Heart right ventricle (tissue), 16 donors: ENCODE data around the gene PATE3. TPM values are rescaled to one million over a fixed set of nuclear protein-coding genes. Genes with fewer than 3 reads are reported as not detected.

Source experiments
- ATAC-seq, 8 donors: fragments of 200-7000 bp; cut with Tn5 transposase; one replicate each; pipeline ENCODE4 v1.9.1; 2020; ENCODE audit warnings: mild to moderate bottlenecking in 8 of 8, moderate library complexity in 8 of 8, moderate number of reproducible peaks in 1 of 8
- DNase-seq, 2 donors: peaks; one replicate each; pipeline ENCODE4 v3.0.0-alpha.2; 2020
- H3K27ac ChIP-seq, 10 donors: fragments of 200-600 bp; sonication (generic) in 2 of 10; one replicate each; pipeline versions ENCODE4 v1.5.0 to v1.8.0; 2020 to 2022; ENCODE audit warnings: mild to moderate bottlenecking in 3 of 10
- H3K27me3 ChIP-seq, 7 donors: fragments of 200-600 bp; one replicate each; pipeline ENCODE4 v1.8.0; 2021 to 2022; ENCODE audit warnings: mild to moderate bottlenecking in 2 of 7
- H3K36me3 ChIP-seq, 9 donors: fragments of 200-600 bp; sonication (generic) in 1 of 9; one replicate each; pipeline versions ENCODE4 v1.5.0 to v1.8.0; 2020 to 2022; ENCODE audit warnings: mild to moderate bottlenecking in 2 of 9
- H3K4me1 ChIP-seq, 9 donors: fragments of 200-600 bp; sonication (generic) in 1 of 9; one replicate each; pipeline versions ENCODE4 v1.5.0 to v1.8.0; 2020 to 2022; ENCODE audit warnings: mild to moderate bottlenecking in 4 of 9
- H3K4me3 ChIP-seq, 10 donors: fragments of 200-600 bp; sonication (generic) in 2 of 10; one replicate each; pipeline versions ENCODE4 v1.5.0 to v1.8.0; 2020 to 2022; ENCODE audit warnings: mild to moderate bottlenecking in 7 of 10, moderate library complexity in 2 of 10
- H3K9me3 ChIP-seq, 11 donors: fragments of 200-600 bp in 10 of 11; sonication (generic) in 2 of 11; one replicate each; pipeline versions ENCODE4 v1.5.0 to v1.8.0; 2013 to 2022; ENCODE audit warnings: mild to moderate bottlenecking in 2 of 11, control low read depth in 1 of 11, moderate library complexity in 1 of 11
- WGBS, 2 donors: extraction: QIAGEN DNeasy Blood & Tissue Kit; methylation state at CpG; one replicate each; pipeline ENCODE4 v1.1.7; 2013; ENCODE audit warnings: inconsistent platforms in 1 of 2; 5-methylcytosine and 5-hydroxymethylcytosine counted together
- intact Hi-C, 10 donors: fragments of 100-400 bp; cut with DNase I; formaldehyde crosslinking; loops; one replicate each; pipeline versions ENCODE4 v1.11.1 to v1.14.2; 2022
- polyA plus RNA-seq, 2 donors: library from polyadenylated mRNA; stranded (reverse); fragments of 200-250 nt; gene quantifications; one replicate each; pipeline ENCODE4 v1.2.3, GENCODE V29; 2013
- total RNA-seq, 10 donors: library from RNA; stranded (reverse); fragmentation: NEBNext Ultra II Directional in 3 of 10; extraction: Animal tissue kit (Norgen Biotek cat#: 25700) in 3 of 10; gene quantifications; one replicate each; pipeline versions ENCODE4 v1.2.1 to v1.2.4, GENCODE V29; 2021 to 2023
- TF ChIP-seq, protein P1 (sequence below), 9 donors: fragments of 200-600 bp; sonication (generic) in 2 of 9; IDR thresholded peaks; one replicate each; pipeline versions ENCODE4 v1.5.0 to v1.8.0; 2021 to 2022; ENCODE audit warnings: antibody characterized with exemption in 9 of 9, mild to moderate bottlenecking in 5 of 9, moderate library complexity in 1 of 9
- donor health status: Arrhythmogenic right ventricular cardiomyopathy.
- donor health status: ischemic (EF 13 %, LVEDD 7.1; RV severe dilation, severe dysfunction).
- donor health status: healthy with polysubstance abuse.
- donor health status: DM: no; HTN: yes; CAD: no.
- donor health status: DM: no; HTN: no; CAD: no.
- donor health status: ischemic (EF 25% LVEDD 6.9; RV normal size, moderate dysfunction).
- donor health status: ischemic (EF 25% LVEDD 5.7; RV mildly dilated, moderate dysfunction).
- donor health status: healthy.
- donor health status: DM: yes; HTN: yes; CAD: no.
- donor health status: Ischemic cardiomyopathy.
- donor health status: ischemic (EF 35%, LVEDD 5.7; RV mildly dilated, moderate dysfunction).
- donor health status: nonischemic (EF 11% LVEDD 7.7; RV severe dilation, severe dysfunction).
- donor health status: DM: yes; HTN: yes; CAD: no.
- donor health status: PGD.
- donor health status: ischemic (EF 29% LVEDD 5.4; RV normal size, mild dysfunction).
- donor health status: nonischemic (EF 23%, LVEDD 6.1; RV moderate dilation, normal function).

The PATE3 gene
- total and polyA plus RNA-seq, 12 donors, result not detected

DNA sequence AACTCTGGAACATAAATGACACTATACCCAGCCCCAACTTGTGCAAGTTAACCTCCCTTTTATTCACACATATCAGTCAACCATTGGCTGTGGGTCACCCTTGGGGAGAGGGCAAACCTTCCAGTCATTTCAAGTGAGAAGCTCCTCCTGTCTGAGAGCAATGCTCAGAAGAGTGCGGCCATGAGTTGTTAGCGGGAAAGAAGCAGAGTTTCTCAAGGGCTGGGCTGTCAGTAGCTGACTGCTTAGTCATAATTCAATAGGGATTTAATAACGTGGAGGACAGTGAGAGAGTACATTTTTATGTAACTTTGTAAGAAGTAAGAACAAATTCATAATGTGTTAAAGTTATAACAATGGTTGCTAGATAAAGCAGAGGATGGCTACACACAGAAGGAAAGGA is 14.4 kb upstream of the PATE3 start:
- H3K4me3 ChIP-seq, result no peak overlapping the region
- TF ChIP-seq, protein P1, sequence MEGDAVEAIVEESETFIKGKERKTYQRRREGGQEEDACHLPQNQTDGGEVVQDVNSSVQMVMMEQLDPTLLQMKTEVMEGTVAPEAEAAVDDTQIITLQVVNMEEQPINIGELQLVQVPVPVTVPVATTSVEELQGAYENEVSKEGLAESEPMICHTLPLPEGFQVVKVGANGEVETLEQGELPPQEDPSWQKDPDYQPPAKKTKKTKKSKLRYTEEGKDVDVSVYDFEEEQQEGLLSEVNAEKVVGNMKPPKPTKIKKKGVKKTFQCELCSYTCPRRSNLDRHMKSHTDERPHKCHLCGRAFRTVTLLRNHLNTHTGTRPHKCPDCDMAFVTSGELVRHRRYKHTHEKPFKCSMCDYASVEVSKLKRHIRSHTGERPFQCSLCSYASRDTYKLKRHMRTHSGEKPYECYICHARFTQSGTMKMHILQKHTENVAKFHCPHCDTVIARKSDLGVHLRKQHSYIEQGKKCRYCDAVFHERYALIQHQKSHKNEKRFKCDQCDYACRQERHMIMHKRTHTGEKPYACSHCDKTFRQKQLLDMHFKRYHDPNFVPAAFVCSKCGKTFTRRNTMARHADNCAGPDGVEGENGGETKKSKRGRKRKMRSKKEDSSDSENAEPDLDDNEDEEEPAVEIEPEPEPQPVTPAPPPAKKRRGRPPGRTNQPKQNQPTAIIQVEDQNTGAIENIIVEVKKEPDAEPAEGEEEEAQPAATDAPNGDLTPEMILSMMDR (IDR thresholded peaks at IDR 0.05), result no peak
- no peaks in the 10 kb centered on the region for H3K36me3 ChIP-seq
- H3K27ac ChIP-seq, result no peak overlapping the region
- no peaks in the 10 kb centered on the region for H3K27me3 ChIP-seq
- H3K9me3 ChIP-seq, result no peaks in the 10 kb centered on the region
- peak in 4 of 8 donors; percentile 22 to 76 (median 36) for ATAC-seq
- H3K4me1 ChIP-seq, result no peaks in the 10 kb centered on the region
- 64 to 68% methylated on average over 3 of the region's 3 CpGs for WGBS, 2 donors
- DNase-seq, result no peak
- intact Hi-C loops, result no loop called here

GRCh38 chr11:125777309-125777708 is 10.6 kb upstream of the PATE3 start:
- WGBS, 2 donors, result 40 to 61% methylated on average over 5 of the region's 5 CpGs
- ATAC-seq, result no peak
- H3K27me3 ChIP-seq, result no peaks in the 10 kb centered on the region

GRCh38 chr11:125778728-125779127 is 9.2 kb upstream of the PATE3 start, which contains the start of gene PATE2:
TSS of gene PATE2 (minus strand) at chr11:125778828. CDS start at chr11:125778773, 55 bp downstream.
- H3K27me3 ChIP-seq, result no peaks in the 10 kb centered on the region
- no peaks in the 10 kb centered on the region for H3K4me1 ChIP-seq
- no peak within 1 kb of the TSS for H3K27ac ChIP-seq
- ATAC-seq, result no peak
- H3K9me3 ChIP-seq, result no peaks in the 10 kb centered on the region
- TF ChIP-seq, protein P1 (IDR thresholded peaks at IDR 0.05), result no peak
- intact Hi-C loops, result no loop called here
- H3K4me3 ChIP-seq, result no peak within 1 kb of the TSS
- DNase-seq, result no peak
- no peaks in the 10 kb centered on the region for H3K36me3 ChIP-seq

More at GRCh38 chr11:125777309-125777708, 10.6 kb upstream of the PATE3 start:
- no peaks in the 10 kb centered on the region for H3K4me1 ChIP-seq
- H3K36me3 ChIP-seq, result no peaks in the 10 kb centered on the region
- H3K9me3 ChIP-seq, result no peaks in the 10 kb centered on the region
- TF ChIP-seq, protein P1 (IDR thresholded peaks at IDR 0.05), result no peak
- no peak overlapping the region for H3K4me3 ChIP-seq
- no peak for DNase-seq
- no peak overlapping the region for H3K27ac ChIP-seq
- intact Hi-C loops, result no loop called here

- Histone ChIP-seq H3K27ac (no peak overlapping the region), H3K4me1 (no peaks in the 10 kb centered on the region), H3K27me3 (no peaks in the 10 kb centered on the region), H3K9me3 (no peaks in the 10 kb centered on the region), H3K36me3 (no peaks in the 10 kb centered on the region), H3K4me3 (no peak overlapping the region)
- ATAC-seq (no peak), DNase-seq (no peak)
- 48 to 57% methylated on average over 2 of the region's 2 CpGs for WGBS, 2 donors
- intact Hi-C loops, result no loop called here
- TF ChIP-seq, protein P1 (IDR thresholded peaks at IDR 0.05), result no peak
These were observed 3.2 kb upstream of the PATE3 start for GRCh38 chr11:125784678-125785077.
